GM23338 (cell line): Measurements from ENCODE around the gene S100A1. TPM values are rescaled to one million over a fixed set of nuclear protein-coding genes. Genes with fewer than 3 reads are reported as not detected.
A peak's percentile ranks its signal among the peaks of the same experiment; 100 is the strongest.

Source experiments
- ATAC-seq: fragments of 200-7000 bp; cut with Tn5 transposase; 3 replicates; pipeline ENCODE4 v1.9.1; 2020
- DNase-seq: peaks from one replicate; pipeline ENCODE4 v3.0.0-alpha.2; 2015; ENCODE audit warnings: low spot score
- H2AFZ ChIP-seq: fragments of 200-600 bp; sonication (generic); 2 replicates; pipeline ENCODE4 v1.8.0; 2016; ENCODE audit warnings: antibody characterized with exemption, mild to moderate bottlenecking, moderate library complexity
- H3F3A ChIP-seq: fragments of 200-600 bp; sonication (generic); replicated peaks from 2 replicates; pipeline ENCODE4 v1.8.0; 2017; ENCODE audit warnings: antibody characterized with exemption, mixed run types, low read depth
- H3K27ac ChIP-seq: fragments of 200-600 bp; sonication (generic); 2 replicates; pipeline ENCODE4 v1.6.1; 2016; ENCODE audit warnings: low read depth
- H3K27me3 ChIP-seq: fragments of 200-600 bp; sonication (generic); 2 replicates; pipeline ENCODE4 v1.8.0; 2016; ENCODE audit warnings: mild to moderate bottlenecking, mixed run types, moderate library complexity; ENCODE audit not compliant: insufficient read depth
- H3K36me3 ChIP-seq: fragments of 200-600 bp; sonication (generic); 2 replicates; pipeline ENCODE4 v1.8.0; 2016; ENCODE audit warnings: mild to moderate bottlenecking; ENCODE audit not compliant: insufficient read depth
- H3K4me1 ChIP-seq: fragments of 200-600 bp; sonication (generic); 2 replicates; pipeline ENCODE4 v1.8.0; 2016; ENCODE audit warnings: mild to moderate bottlenecking, moderate library complexity; ENCODE audit not compliant: insufficient read depth
- H3K4me2 ChIP-seq: fragments of 200-600 bp; sonication (generic); 2 replicates; pipeline ENCODE4 v1.7.1; 2017; ENCODE audit warnings: mixed run types
- H3K4me3 ChIP-seq: fragments of 200-600 bp; sonication (generic); 2 replicates; pipeline ENCODE4 v1.6.1; 2016; ENCODE audit warnings: mixed run types
- H3K79me2 ChIP-seq: fragments of 200-600 bp; sonication (generic); replicated peaks from 2 replicates; pipeline ENCODE4 v1.8.0; 2017; ENCODE audit warnings: mild to moderate bottlenecking; ENCODE audit not compliant: insufficient read depth
- H3K9me2 ChIP-seq: fragments of 200-600 bp; sonication (generic); 2 replicates; pipeline ENCODE4 v1.8.0; 2017; ENCODE audit not compliant: insufficient read depth
- H4K20me1 ChIP-seq: fragments of 200-600 bp; sonication (generic); replicated peaks from 2 replicates; pipeline ENCODE4 v1.8.0; 2017; ENCODE audit warnings: mild to moderate bottlenecking; ENCODE audit not compliant: insufficient read depth
- H3K27ac Mint-ChIP-seq: 2 replicates; pipeline ENCODE4 v1.8.0; 2020; ENCODE audit warnings: inconsistent platforms, mild to moderate bottlenecking, moderate library complexity, mixed read lengths
- H3K27me3 Mint-ChIP-seq: 3 replicates; pipeline ENCODE4 v1.8.0; 2022; ENCODE audit warnings: low read depth, mild to moderate bottlenecking, moderate library complexity, mixed read lengths, inconsistent platforms; ENCODE audit not compliant: insufficient read depth, poor library complexity
- H3K36me3 Mint-ChIP-seq: 3 replicates; pipeline ENCODE4 v1.8.0; 2021; ENCODE audit warnings: low read depth, mild to moderate bottlenecking, inconsistent platforms, moderate library complexity, mixed read lengths
- H3K4me1 Mint-ChIP-seq: 3 replicates; pipeline ENCODE4 v1.8.0; 2020; ENCODE audit warnings: mild to moderate bottlenecking, inconsistent platforms, mixed read lengths
- H3K4me3 Mint-ChIP-seq: 3 replicates; pipeline ENCODE4 v1.8.0; 2021; ENCODE audit warnings: moderate library complexity, mild to moderate bottlenecking, inconsistent platforms, mixed read lengths
- H3K9me3 Mint-ChIP-seq: 3 replicates; pipeline ENCODE4 v1.8.0; 2020; ENCODE audit warnings: moderate library complexity, mild to moderate bottlenecking, inconsistent platforms, mixed read lengths
- CTCF ChIP-seq, 2 experiments: fragments of 200-600 bp in 1 of 2; sonication (generic) in 1 of 2; conservative IDR thresholded peaks; 2 replicates each; pipeline versions ENCODE4 v1.5.1 to v1.6.1; 2016 to 2017; ENCODE audit warnings: antibody characterized with exemption in 2 of 2, low read depth in 2 of 2, mild to moderate bottlenecking in 2 of 2, moderate library complexity in 1 of 2
- ETS1 ChIP-seq: IDR thresholded peaks from 2 replicates; pipeline ENCODE4 v1.6.1; 2016; ENCODE audit warnings: antibody characterized with exemption
- JUNB ChIP-seq: IDR thresholded peaks from one replicate; pipeline ENCODE4 v1.6.1; 2016; ENCODE audit warnings: antibody characterized with exemption; ENCODE audit not compliant: unreplicated experiment
- POLR2AphosphoS5 ChIP-seq: IDR thresholded peaks from 2 replicates; pipeline ENCODE4 v1.6.1; 2016; ENCODE audit warnings: antibody characterized with exemption, low read depth
- ZNF114 ChIP-seq: fragments of 250-450 bp; sonication (Bioruptor Pico); IDR thresholded peaks from 2 replicates; pipeline ENCODE4 v1.5.0; 2020; ENCODE audit warnings: mild to moderate bottlenecking, moderate library complexity
- ZNF331 ChIP-seq: fragments of 250-450 bp; sonication (Bioruptor Pico); IDR thresholded peaks from 2 replicates; pipeline ENCODE4 v1.5.0; 2020; ENCODE audit warnings: low read depth, mild to moderate bottlenecking, moderate library complexity
- ZNF462 ChIP-seq: fragments of 250-450 bp; sonication (Bioruptor Pico); IDR thresholded peaks from 2 replicates; pipeline ENCODE4 v1.5.0; 2020; ENCODE audit warnings: mild to moderate bottlenecking, moderate library complexity
- long read RNA-seq: library from polyadenylated mRNA; unstranded; transcript quantifications from one replicate; pipeline ENCODE4 v2.0.0, GENCODE V29; 2020; ENCODE audit not compliant: unreplicated experiment
- polyA plus RNA-seq: library from polyadenylated mRNA; unstranded; fragments of >200 nt; fragmentation: Nextera tagmentation; extraction: Ambion mirVana; gene quantifications from 2 replicates; pipeline ENCODE4 v1.2.1, GENCODE V29; 2016
- total RNA-seq: library from RNA; depleted of rRNA; stranded (reverse); fragments of >200 nt; shearing (Covaris generic); gene quantifications from 2 replicates; pipeline ENCODE4 v1.2.3, GENCODE V29; 2014; rRNA removed

S100A1 gene
- total RNA-seq, result 0.66 TPM in 1 of 2 replicates, not detected in the other
- 0.13 TPM in 1 of 2 replicates, not detected in the other for polyA plus RNA-seq
- long read RNA-seq, result 0 reads

- H3K79me2 ChIP-seq, result no peaks in the 10 kb centered on the region
- ATAC-seq (peak; percentile 4), DNase-seq (no peak)
- no peaks in the 10 kb centered on the region for H3K36me3 ChIP-seq
- TF ChIP-seq POLR2AphosphoS5 (no peak), CTCF (conservative IDR thresholded peaks at IDR 0.05; ENCODE audit: low read depth in 2 of 2) (peak; percentile 2 to 43; a peak in 3 of 4 replicates)
- H3F3A ChIP-seq, result peaks cover 4% of the 10 kb centered on the region; the same call in 1 of the 2 replicates
- peaks cover 28% of the 10 kb centered on the region for H3K36me3 Mint-ChIP-seq
- H3K9me2 ChIP-seq, result 0 out of 2 replicates have a peak, but pooled peaks cover 3% of the 10 kb centered on the region
- H3K4me1 Mint-ChIP-seq, result peaks cover 46% of the 10 kb centered on the region
- peak within 1 kb of the TSS; percentile 94 for H3K4me2 ChIP-seq
- H2AFZ ChIP-seq, result peak within 1 kb of the TSS; percentile 94
- H3K27ac ChIP-seq, result peak within 1 kb of the TSS; percentile 73; the same call in 1 of the 2 replicates
- no peaks in the 10 kb centered on the region for H3K9me3 Mint-ChIP-seq
- peak within 1 kb of the TSS; percentile 82 for H3K4me3 Mint-ChIP-seq
- H4K20me1 ChIP-seq, result no peaks in the 10 kb centered on the region
- H3K27me3 Mint-ChIP-seq, result peaks cover 13% of the 10 kb centered on the region
- peak within 1 kb of the TSS; percentile 89 for H3K27ac Mint-ChIP-seq
- peaks cover 14% of the 10 kb centered on the region for H3K4me1 ChIP-seq
- H3K27me3 ChIP-seq, result no peaks in the 10 kb centered on the region
- H3K4me3 ChIP-seq, result peak within 1 kb of the TSS; percentile 70
Observed at GRCh38 chr1:153627715-153628626, at the start of gene S100A1. S100A1 (plus strand) TSS chr1:153628434; CDS start chr1:153630522, 2,088 bp downstream.

- no peak overlapping the region for H3K4me2 ChIP-seq
- no peaks in the 10 kb centered on the region for H3K79me2 ChIP-seq
- Mint-ChIP-seq H3K9me3 (peaks cover 22% of the 10 kb centered on the region; the same call in 2 of the 3 replicates), H3K4me1 (peaks cover 13% of the 10 kb centered on the region), H3K27me3 (peaks cover 4% of the 10 kb centered on the region), H3K27ac (no peak overlapping the region), H3K36me3 (no peaks in the 10 kb centered on the region; the same call in 1 of the 3 replicates), H3K4me3 (no peak overlapping the region)
- H3K27ac ChIP-seq, result no peak overlapping the region
- DNase-seq (no peak), ATAC-seq (no peak)
- peak overlapping the region; percentile 2; the same call in 1 of the 2 replicates for H2AFZ ChIP-seq
- no peak overlapping the region for H3K4me3 ChIP-seq
- no peaks in the 10 kb centered on the region for H4K20me1 ChIP-seq
- H3K36me3 ChIP-seq, result no peaks in the 10 kb centered on the region
- H3K4me1 ChIP-seq, result peaks cover 6% of the 10 kb centered on the region; the same call in 1 of the 2 replicates
- no peaks in the 10 kb centered on the region for H3F3A ChIP-seq
- no peaks in the 10 kb centered on the region for H3K27me3 ChIP-seq
- H3K9me2 ChIP-seq, result no peaks in the 10 kb centered on the region
- TF ChIP-seq ZNF462 (CRISPR knock-in tag) (no peak), ETS1 (no peak), CTCF (conservative IDR thresholded peaks at IDR 0.05; ENCODE audit: low read depth in 2 of 2) (no peak), ZNF331 (CRISPR knock-in tag) (no peak), JUNB (no peak), ZNF114 (no peak)
Observed at GRCh38 chr1:153578490-153578889, 49.7 kb upstream of the S100A1 start.
